ENCODE measurements around the gene STKLD1.
"Not testable (repeated sequence)": the region's sequence is repeated elsewhere in the genome, so short reads cannot be mapped to it uniquely, and the experiment has no call there.

The STKLD1 gene

DNA sequence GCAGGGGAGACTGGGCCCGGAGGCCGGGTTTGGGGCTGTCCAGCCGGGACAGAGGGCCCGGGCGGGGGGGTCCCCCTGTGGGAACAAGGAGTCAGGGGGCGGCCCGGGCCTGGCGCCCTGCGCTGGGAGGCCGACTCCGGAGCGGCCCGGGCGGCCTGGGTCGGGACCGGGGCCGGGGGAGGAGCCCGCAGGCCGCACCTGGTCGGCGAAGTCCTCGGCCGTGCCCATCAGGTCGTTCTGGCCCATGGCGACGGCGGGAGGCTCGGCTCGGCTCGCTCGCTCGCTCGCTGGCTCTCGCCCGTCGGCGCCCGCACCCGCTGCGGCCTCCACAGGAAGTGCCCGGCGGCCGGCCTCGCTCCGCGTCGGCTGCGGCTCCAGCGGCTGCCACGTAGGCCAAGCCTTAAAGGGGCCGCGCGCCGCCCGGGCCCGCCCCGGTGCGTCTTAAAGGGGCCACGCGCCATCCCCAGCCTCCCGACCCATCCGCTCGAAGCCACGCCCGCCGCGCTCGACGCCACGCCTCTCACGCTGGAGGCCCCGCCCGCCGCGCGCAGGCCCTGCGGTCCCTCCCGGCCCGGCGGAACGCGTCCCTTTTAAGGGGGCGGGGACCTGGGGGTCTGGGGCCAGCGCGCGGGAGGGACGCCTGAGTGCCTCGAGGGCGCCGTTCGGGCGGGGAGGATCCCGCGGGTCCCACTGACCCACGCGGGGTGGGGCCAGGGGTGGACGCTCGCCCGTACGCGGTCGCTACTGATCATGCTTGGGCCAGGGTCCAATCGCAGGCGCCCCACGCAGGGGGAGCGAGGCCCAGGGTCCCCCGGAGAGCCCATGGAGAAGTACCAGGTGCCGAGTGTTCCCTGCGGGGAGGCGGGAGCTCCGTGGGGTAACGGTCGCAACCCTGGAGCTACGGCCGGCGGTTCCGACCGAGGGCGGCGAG is at the start of gene STKLD1, which contains the start of gene SURF4:
Gene STKLD1, plus strand, starts transcription at position 643 of the 931 bp plus-strand sequence. Its CDS starts 108 bp downstream, at position 751.
Gene SURF4, minus strand, starts transcription at position 337 of the 931 bp plus-strand sequence. Its CDS starts 91 bp downstream, at position 246.
- DNase-seq = peak; percentile 93 to 96

DNA sequence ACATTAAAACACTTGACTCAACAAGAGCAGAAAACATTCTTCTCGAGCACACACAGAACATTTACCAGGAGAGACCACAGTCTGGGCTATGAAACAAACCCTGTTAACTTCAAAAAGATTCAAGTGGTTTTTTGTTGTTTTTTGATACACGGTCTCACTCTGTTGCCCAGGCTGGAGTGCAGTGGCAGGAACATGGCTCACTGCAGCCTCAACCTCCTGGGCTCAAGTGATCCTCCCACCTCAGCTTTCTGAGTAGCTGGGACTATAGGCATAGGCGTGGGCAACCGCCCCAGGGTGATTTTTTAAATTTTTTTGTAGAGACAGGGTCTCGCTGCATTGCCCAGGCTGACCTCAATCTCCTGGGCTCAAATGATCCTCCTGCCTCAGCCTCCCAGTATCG is 49.1 kb upstream of the STKLD1 start:
- not testable (repeated sequence) for DNase-seq

DNA sequence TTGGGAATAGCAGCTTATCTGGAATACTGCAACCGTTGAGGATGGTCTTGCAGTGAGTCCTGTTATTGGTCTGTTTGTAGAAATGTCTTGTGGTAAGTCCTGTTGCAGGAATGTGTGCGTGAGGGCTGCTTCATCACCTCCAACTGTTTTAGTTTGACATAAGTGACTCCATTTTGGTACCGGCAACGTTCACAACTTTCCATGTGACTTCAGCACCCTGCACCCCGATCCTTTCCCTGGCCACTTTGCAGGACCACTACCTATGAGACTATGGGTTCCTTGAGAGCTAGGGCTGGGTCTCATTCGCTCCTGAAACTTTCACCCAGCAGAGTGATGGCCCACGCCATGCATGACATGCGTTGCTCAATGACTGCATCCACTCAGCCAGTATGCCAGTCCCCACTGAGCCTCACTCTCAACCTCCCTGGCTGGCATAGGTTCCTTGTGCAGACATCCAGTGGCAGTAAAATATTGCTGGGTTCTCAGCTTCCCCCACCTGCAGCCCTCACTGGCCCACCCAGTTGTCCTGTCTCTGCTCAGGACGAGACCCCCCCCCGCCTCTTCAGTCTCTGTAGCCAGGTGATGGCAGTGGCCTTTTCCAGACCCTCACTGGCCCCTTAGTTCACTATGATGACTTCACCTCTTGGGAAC is 48.2 kb upstream of the STKLD1 start:
- no peak for DNase-seq

- DNase-seq = not testable (repeated sequence)
Observed at GRCh38 chr9:133329306-133330156, 46.6 kb upstream of the STKLD1 start.

DNA sequence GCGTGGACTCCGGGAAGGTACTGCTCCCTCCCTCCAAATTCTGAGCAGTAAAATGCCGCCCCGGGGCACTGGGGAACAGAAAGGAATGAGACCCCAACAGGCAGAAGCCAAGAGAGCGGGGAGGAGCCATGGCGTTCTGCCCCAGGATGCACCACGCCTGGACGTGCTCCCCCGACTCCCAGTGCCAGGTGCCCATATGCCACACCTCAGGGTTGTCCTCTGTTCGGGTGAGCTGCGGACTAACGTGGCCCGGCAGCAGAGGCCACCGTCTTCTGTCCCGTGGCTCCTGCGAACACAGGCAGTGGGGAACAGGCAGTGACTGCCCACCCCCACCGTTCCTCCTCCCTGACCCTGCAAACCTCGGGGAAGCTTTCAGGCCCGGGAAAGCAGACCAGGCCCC is 44.9 kb upstream of the STKLD1 start:
- no peak for DNase-seq

- no peak for DNase-seq
Observed at GRCh38 chr9:133331641-133332380, 44.4 kb upstream of the STKLD1 start.

- no peak for DNase-seq
Observed at GRCh38 chr9:133332381-133332730, 43.8 kb upstream of the STKLD1 start.

DNA sequence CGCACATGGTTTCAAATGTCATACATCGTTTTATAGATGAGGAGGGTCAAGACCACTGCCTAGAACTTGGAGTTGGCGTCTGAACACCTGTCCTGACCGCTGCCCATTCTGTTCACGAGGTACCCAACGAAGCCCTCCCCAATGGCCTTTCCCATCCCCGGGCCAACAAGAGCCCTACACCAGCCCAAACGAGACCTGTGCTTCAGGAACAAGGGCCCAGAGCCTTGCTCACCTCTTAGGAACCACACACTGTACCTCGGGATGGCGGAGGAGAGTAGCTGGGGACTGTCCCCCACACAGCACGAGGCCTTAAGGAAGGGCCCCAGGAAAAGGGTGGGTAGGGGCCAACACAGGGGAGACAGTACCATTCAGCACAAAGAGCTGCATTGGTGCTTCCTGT is 43.2 kb upstream of the STKLD1 start:
- no peak for DNase-seq

DNA sequence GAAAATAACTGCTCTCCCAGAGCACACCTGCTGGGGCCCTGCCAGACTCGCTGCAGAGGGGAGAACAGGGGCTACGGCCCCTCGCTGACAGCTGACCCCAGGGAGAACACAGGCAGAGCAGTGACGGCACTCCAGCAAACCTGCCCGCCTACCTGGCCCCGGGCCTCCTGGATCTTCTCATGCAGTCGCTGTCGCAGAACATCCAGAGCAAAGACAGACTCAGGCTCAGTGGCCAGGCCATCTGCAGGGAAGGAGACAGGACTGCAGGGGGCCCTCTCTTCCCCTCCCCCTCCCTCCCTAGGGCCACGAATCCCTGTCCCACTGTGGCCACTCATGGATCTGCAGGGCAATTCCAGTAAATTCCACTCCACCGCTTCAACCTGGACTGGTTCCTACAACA is 42.6 kb upstream of the STKLD1 start:
- no peak for DNase-seq

DNA sequence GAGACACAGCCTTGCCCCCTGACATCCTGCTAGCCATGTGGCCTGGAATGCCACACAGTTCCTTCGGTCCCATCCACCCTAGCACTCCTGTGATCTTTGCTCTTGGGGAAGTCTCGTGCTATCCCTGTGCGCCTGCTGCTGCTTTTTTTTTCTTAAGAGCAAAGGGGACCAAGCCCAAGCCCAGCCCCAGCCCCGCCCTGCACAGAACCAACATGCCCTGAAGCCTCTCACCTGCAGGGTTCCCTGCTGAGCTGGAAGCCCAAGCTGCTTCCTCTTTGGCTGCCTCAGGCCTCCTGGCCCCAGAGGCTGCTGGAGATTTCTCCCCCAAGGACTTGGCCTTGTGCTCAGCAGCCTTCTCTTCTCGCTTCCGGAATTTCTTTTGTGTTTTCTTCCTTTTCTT is 42.0 kb upstream of the STKLD1 start:
- no peak for DNase-seq

DNA sequence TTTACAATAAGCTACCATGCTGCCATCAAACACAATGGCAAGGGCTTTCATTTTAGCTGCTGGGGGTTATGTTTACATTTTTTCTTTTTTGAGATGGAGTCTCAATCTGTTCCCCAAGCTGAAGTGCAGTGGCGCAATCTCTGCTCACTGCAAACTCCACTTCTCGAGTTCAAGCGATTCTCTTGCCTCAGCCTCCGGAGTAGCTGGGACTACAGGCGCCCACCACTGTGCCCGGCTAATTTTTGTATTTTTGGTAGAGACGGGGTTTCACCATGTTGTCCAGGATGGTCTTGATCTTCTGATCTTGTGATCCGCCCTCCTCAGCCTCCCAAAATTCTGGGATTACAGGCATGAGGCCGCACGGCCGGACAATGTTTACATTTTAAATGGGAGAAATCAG is 41.3 kb upstream of the STKLD1 start:
- not testable (repeated sequence) for DNase-seq

DNA sequence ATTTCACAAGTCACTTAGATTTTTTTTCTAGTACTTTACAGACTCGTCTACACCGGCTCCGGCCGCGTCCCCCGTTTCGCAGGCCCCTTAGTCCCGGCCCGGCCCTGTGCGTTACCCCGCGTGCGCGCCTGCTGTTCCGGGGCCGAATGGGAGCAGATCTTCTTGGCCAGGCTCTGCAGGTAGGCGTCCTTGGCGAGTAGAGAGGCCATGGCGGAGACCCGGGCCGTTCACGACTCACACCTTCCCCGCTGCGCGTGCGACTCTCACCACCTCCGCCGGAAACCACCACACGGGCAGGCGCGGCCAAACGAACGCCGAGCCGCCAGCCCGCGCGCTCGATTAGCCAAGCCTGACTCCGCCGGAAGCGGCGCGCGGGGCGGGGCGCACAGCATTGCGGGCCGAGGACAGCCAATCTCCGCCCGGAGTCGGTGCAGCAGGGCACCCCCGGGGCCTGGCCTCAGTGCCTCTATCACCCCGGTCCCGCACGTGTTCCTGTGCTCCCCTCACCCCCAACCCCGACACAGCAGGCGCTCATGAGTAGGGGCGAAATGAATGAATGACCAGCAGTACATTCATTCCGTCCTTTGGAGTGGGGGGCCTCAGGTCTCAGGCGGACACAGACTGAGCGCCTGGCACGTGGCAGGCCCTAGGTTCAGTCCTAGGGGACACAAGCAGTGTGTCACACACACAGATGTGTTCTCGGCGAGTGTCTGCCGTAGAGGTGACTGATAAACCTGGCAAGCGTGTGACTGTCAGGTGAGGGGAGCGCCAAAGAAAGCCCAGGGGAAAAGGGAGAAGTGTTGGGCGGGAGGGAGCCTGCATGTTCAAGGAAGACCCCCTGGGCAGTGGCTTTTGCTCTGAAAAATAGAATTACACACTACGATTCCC is 40.0 kb upstream of the STKLD1 start, which contains the start of gene SURF6:
Gene SURF6, minus strand, starts transcription at position 265 of the 888 bp plus-strand sequence. Its CDS starts 56 bp downstream, at position 209.
- DNase-seq = peak; percentile 88 to 94

DNA sequence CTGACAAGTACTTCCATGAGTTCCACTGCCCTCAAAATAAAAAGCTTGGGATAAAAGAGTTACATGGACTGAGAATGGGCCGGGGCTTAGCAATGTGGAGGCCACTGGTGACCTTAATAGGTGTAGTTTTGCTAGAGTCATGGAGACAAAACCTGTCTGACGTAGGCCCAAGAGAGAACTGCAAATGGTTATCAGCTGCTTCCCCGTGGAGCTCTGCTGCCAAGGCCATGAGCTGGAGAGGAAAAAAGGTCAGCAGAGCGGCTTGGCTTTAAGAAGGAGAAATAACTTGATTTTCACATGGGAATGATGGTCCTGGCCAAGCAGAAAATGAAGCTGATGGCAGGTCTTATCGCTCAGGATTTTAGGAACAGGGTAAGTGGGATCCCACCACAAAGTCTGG is 36.5 kb upstream of the STKLD1 start:
- DNase-seq = no peak

DNA sequence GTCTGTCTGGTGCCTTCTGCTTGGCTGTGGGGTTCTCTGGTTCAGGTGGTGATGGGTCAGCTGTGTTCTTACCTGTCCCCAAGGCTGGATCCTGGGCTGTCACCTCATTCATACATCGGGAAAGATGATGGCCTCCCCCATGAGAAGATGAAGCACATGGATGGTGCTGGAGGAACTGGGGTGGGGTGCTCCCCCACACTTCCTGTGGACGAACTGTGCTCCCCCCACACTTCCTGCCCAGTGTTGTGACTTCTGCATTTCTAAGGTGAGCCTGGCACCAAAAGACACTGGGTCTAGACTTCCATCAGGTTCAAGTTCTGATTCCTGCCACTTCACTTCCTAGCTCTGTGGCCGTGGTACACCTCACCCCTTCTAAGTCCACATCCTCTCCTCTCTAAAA is 35.9 kb upstream of the STKLD1 start:
- DNase-seq = no peak

- no peak for DNase-seq
Observed at GRCh38 chr9:133340916-133341315, 35.2 kb upstream of the STKLD1 start.

- DNase-seq = peak in 1 of 2 donors; percentile 29
Observed at GRCh38 chr9:133341369-133342068, 34.6 kb upstream of the STKLD1 start.

GRCh38 chr9:133342069-133342406 is 34.1 kb upstream of the STKLD1 start:
- DNase-seq = no peak

DNA sequence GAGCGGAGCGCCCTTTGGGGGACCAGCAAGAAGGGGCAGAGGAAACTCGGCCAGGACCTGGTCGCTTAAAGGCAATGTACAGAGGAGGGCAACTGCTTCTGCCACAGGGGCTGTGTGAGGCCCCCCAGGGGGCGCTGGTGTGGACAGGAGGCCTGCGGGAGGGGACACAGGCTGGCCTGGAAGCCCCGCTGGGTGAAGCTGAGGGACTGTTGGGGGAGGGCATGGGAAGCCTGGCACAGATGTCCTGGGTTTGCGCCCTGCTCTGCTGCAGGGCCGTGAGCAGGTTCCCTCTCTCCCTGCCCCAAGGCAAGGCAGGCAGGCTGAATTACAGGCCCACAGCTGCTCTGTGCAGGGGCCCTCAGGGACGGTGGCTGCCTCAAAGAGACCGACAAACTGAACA is 33.6 kb upstream of the STKLD1 start:
- no peak for DNase-seq

GRCh38 chr9:133344071-133344470 is 32.1 kb upstream of the STKLD1 start:
- no peak for DNase-seq

DNA sequence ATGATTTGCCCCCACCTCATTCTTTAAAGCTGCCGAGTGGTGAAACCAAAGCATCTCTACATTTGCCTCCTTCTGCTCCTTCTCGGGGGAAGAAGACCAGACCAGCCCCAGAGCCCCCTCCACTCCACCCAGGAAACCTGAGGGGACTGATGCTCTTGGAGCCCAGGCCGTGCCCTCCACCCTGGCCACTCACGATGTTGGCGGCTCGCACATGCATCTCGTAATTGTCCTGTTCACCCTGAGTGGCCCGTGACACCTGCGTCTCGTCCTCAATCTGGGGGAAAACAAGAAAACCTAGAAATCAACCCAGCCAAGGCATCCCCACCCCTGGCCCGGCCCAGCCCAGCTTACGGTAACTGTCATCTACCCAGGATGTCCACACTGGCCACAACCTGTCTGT is 31.2 kb upstream of the STKLD1 start:
- DNase-seq = no peak

DNA sequence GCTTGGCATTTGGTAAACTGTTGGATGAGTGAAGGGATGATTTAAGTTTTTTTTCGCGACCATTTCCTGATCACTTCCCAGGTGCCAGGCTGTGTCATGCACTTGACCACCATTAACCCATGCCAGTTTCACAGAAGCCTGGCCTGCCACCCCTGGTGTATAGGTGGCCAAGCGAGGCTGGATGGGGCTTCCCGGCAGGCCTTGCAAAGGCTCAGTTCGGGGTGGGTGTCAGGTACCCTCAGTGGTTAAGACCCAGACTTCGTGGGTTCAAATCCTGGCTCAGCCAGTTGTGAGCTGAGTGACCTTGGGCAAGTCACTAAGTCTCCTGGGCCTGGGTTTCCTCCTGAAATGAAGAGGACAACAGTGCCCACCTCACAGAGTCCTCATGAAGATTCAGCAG is 30.6 kb upstream of the STKLD1 start:
- DNase-seq = no peak

All from CD4-positive, alpha-beta T cell treated with Interferon alpha-2 for 1 hour (primary cell).